Activated naive CD4-positive, alpha-beta T cell treated with anti-CD3 and anti-CD28 coated beads, Interleukin-2, amount 10 ng/mL, durations not matched to agents 5 hours and 36 hours (primary cell): ENCODE measurements around the gene CDKN1C. TPM values are rescaled to one million over a fixed set of nuclear protein-coding genes. Genes with fewer than 3 reads are reported as not detected.

ENCODE experiments used
- total RNA-seq, 2 experiments: library from RNA; stranded (reverse); gene quantifications; one replicate each; pipeline ENCODE4 v1.2.3, GENCODE V29; 2021

Gene CDKN1C
- 1 to 10 TPM in 1 of 2 experiments, under 1 TPM in 1; 0.96 to 1.1 TPM for total RNA-seq

DNA sequence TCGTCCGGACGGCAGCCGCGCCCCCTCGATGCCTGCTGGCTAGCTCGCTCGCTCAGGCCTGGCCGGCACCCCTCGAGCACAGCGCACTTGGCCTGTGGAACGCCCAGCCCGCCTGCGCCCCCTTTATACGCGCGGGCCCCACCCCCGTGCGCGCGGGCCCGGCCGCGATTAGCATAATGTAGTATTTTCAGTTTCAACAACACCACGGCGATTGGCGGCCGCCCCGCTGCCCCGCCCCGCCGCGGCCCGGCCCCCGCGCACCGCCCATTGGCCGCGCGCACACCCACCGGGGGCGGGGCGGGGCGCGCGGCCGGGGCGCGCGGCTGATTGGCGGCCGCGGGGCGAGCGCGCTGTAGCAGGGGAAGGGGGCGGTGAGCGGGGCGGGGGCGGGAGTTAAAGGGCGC is at the start of gene CDKN1C:
Gene CDKN1C, minus strand, starts transcription at position 98 of the 404 bp plus-strand sequence. CDS start 319 bp downstream, outside the sequence.

GRCh38 chr11:2928605-2929530 is 43.3 kb upstream of the CDKN1C start, which contains the start of gene PHLDA2:
PHLDA2 (minus strand) TSS chr11:2929420; CDS start chr11:2929364, 56 bp downstream.

Other genes with a start within 250 kb of the CDKN1C start
- gene KCNQ1OT1, start 185.8 kb downstream of the CDKN1C start, total RNA-seq: under 1 TPM; 0.19 to 0.20 TPM
- 1 to 10 TPM in 1 of 2 experiments, under 1 TPM in 1; 0.41 to 1.5 TPM for gene PHLDA2, start 43.6 kb upstream of the CDKN1C start, total RNA-seq
- 100 to 1,000 TPM; 335 to 341 TPM for gene NAP1L4, start 106.6 kb upstream of the CDKN1C start, total RNA-seq
- 10 to 100 TPM; 69.3 to 72.5 TPM for gene CARS1, start 171.6 kb upstream of the CDKN1C start, total RNA-seq